Body of pancreas (tissue), 4 donors: ENCODE measurements around the gene FGF22. TPM values are rescaled to one million over a fixed set of nuclear protein-coding genes. Genes with fewer than 3 reads are reported as not detected.

Source experiments
- ATAC-seq: fragments of 150-250 bp; one replicate; pipeline ENCODE4 v1.9.1; 2016
- DNase-seq, 4 donors: peaks; one replicate each; pipeline ENCODE4 v3.0.0-alpha.2; 2019
- H3K27ac ChIP-seq, 4 donors: fragments of 200-600 bp; sonication (generic); 1 replicate in 3 of 4; 2 replicates in 1 of 4; pipeline versions ENCODE4 v1.5.1 to v1.6.1; 2016 to 2019; ENCODE audit warnings: mild to moderate bottlenecking in 1 of 4, mixed read lengths in 1 of 4, moderate library complexity in 1 of 4
- H3K27me3 ChIP-seq, 2 donors: fragments of 200-600 bp; sonication (generic); one replicate each; pipeline ENCODE4 v1.6.0; 2016; ENCODE audit warnings: mild to moderate bottlenecking in 1 of 2
- H3K36me3 ChIP-seq, 2 donors: fragments of 200-600 bp; sonication (generic); replicated peaks in 1 of 2; 2 replicates each; pipeline ENCODE4 v1.5.1; 2016; ENCODE audit warnings: low read depth in 2 of 2; ENCODE audit not compliant: insufficient read depth in 1 of 2
- H3K4me1 ChIP-seq: fragments of 200-600 bp; sonication (generic); one replicate; pipeline ENCODE4 v1.6.0; 2016
- H3K4me3 ChIP-seq, 2 donors: fragments of 200-600 bp; sonication (generic); 1 replicate in 1 of 2; 2 replicates in 1 of 2; pipeline ENCODE4 v1.5.1; 2016 to 2019
- H3K9me3 ChIP-seq, 3 donors: fragments of 200-600 bp; sonication (generic); 1 replicate in 2 of 3; 2 replicates in 1 of 3; pipeline ENCODE4 v1.5.1; 2016
- POLR2A ChIP-seq, 3 donors: fragments of 450-650 bp; IDR thresholded peaks; one replicate each; pipeline ENCODE4 v1.6.1; 2016; ENCODE audit warnings: antibody characterized with exemption in 3 of 3, mild to moderate bottlenecking in 2 of 3
- WGBS, 2 donors: methylation state at CpG; one replicate each; pipeline ENCODE4 v1.1.5; 2017; 5-methylcytosine and 5-hydroxymethylcytosine counted together
- intact Hi-C: fragments of 100-400 bp; cut with DNase I; formaldehyde crosslinking; loops from one replicate; pipeline ENCODE4 v1.15.1; 2023
- total RNA-seq, 2 donors: library from RNA; depleted of rRNA; stranded (reverse); fragments of >200 nt; gene quantifications; one replicate each; pipeline ENCODE4 v1.1.0, GENCODE V29; 2016
- TF ChIP-seq, protein P1 (sequence below), 7 experiments: fragments of 450-650 bp in 4 of 7; fragments of 200-600 bp in 3 of 7; sonication (generic) in 3 of 7; IDR thresholded peaks; one replicate each; pipeline ENCODE4 v1.5.1; 2016 to 2019; ENCODE audit warnings: antibody characterized with exemption in 7 of 7

FGF22 gene
- total RNA-seq, 2 donors from 2014 or later, result not detected

- peaks cover 11% of the 10 kb centered on the region for H3K4me1 ChIP-seq
- H3K4me3 ChIP-seq, result no peak overlapping the region
- ATAC-seq, result no peak
- DNase-seq, result no peak
- WGBS, 2 donors, result 80 to 89% methylated on average over 12 to 23 of the region's 24 CpGs
- peaks cover 5 to 11% of the 10 kb centered on the region in 2 donors for H3K36me3 ChIP-seq
- H3K27ac ChIP-seq, result no peak overlapping the region
- intact Hi-C loops, result no loop called here
- no peaks in the 10 kb centered on the region for H3K9me3 ChIP-seq
- H3K27me3 ChIP-seq, result no peaks in the 10 kb centered on the region
- TF ChIP-seq, protein P1, sequence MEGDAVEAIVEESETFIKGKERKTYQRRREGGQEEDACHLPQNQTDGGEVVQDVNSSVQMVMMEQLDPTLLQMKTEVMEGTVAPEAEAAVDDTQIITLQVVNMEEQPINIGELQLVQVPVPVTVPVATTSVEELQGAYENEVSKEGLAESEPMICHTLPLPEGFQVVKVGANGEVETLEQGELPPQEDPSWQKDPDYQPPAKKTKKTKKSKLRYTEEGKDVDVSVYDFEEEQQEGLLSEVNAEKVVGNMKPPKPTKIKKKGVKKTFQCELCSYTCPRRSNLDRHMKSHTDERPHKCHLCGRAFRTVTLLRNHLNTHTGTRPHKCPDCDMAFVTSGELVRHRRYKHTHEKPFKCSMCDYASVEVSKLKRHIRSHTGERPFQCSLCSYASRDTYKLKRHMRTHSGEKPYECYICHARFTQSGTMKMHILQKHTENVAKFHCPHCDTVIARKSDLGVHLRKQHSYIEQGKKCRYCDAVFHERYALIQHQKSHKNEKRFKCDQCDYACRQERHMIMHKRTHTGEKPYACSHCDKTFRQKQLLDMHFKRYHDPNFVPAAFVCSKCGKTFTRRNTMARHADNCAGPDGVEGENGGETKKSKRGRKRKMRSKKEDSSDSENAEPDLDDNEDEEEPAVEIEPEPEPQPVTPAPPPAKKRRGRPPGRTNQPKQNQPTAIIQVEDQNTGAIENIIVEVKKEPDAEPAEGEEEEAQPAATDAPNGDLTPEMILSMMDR (IDR thresholded peaks at IDR 0.05), result no peak
- no peak for TF ChIP-seq POLR2A (IDR thresholded peaks at IDR 0.05)
These were observed 4.1 kb downstream of the FGF22 start for GRCh38 chr19:643736-644135.

GRCh38 chr19:644363-644762 is 4.7 kb downstream of the FGF22 start:
- Histone ChIP-seq H3K4me1 (peaks cover 5% of the 10 kb centered on the region), H3K36me3 (peaks cover 7 to 13% of the 10 kb centered on the region in 2 donors), H3K27ac (no peak overlapping the region), H3K27me3 (no peaks in the 10 kb centered on the region), H3K9me3 (no peaks in the 10 kb centered on the region), H3K4me3 (no peak overlapping the region)
- DNase-seq, result no peak
- intact Hi-C loops, result no loop called here
- ATAC-seq, result no peak
- TF ChIP-seq, protein P1 (IDR thresholded peaks at IDR 0.05), result no peak
- no peak for TF ChIP-seq POLR2A (IDR thresholded peaks at IDR 0.05)
- 72% methylated on average over 21 to 22 of the region's 28 CpGs for WGBS, 2 donors

- Histone ChIP-seq H3K4me1 (peaks cover 4% of the 10 kb centered on the region), H3K27me3 (no peaks in the 10 kb centered on the region), H3K27ac (no peak overlapping the region), H3K4me3 (no peak overlapping the region), H3K9me3 (no peaks in the 10 kb centered on the region), H3K36me3 (peaks cover 7 to 15% of the 10 kb centered on the region in 2 donors)
- 60 to 88% methylated on average over 4 to 12 of the region's 14 CpGs for WGBS, 2 donors
- DNase-seq, result no peak
- no peak for TF ChIP-seq POLR2A (IDR thresholded peaks at IDR 0.05)
- TF ChIP-seq, protein P1 (IDR thresholded peaks at IDR 0.05), result no peak
- ATAC-seq, result no peak
- intact Hi-C loops, result no loop called here
These were observed 5.1 kb downstream of the FGF22 start for GRCh38 chr19:644789-645188.

DNA sequence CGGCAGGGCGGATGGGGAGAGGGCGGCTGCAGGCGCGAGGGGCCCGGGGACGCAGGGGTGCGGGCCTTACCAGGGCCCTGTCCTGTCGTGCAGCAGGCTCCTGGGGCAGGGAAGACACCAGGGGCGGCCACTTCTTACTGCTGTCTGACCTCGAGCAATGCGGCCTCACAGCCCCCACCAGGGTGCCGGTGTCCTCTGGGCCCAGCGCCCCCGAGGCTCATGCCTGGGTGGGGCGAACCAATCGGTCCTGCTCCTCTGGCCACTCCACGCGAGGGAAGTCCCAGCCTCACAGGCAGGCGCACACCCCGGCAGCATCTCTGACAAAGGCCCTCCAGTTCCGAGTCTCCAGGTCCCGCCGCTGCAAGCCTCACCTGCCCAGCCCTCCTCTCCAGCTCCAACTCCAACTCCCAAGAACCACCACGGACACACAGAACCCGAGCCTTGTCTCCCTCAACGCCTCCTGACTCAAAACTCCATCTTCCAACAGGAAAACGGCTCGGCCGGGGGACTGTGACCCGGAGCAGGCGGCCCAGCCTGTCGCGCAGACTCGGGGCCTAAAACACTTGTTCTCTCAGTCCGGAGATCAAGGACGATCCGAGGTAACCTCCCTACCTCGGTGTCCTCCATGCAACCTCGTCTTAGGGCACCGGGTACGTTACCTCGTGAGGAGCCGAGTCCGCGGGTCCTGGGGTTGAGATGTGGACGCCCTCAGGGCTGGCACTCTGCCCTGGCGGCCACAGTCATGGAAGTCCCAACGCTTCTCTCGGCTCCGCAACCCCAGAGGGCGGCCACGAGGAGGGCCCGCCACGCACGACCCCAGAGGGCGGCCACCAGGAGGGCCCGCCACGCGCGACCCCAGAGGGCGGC is 6.5 kb downstream of the FGF22 start:
- TF ChIP-seq POLR2A (IDR thresholded peaks at IDR 0.05), result no peak
- TF ChIP-seq, protein P1 (IDR thresholded peaks at IDR 0.05), result no peak
- no peak for DNase-seq
- H3K36me3 ChIP-seq, result peaks cover 13 to 16% of the 10 kb centered on the region in 2 donors

More for the DNA sequence above, 6.5 kb downstream of the FGF22 start:
- intact Hi-C loops, result no loop called here
- 91 to 94% methylated on average over 13 to 50 of the region's 62 CpGs for WGBS, 2 donors
- H3K27ac ChIP-seq, result no peak overlapping the region
- no peaks in the 10 kb centered on the region for H3K27me3 ChIP-seq
- no peak for ATAC-seq
- no peak overlapping the region for H3K4me3 ChIP-seq
- no peaks in the 10 kb centered on the region for H3K4me1 ChIP-seq
- no peaks in the 10 kb centered on the region for H3K9me3 ChIP-seq
